ENCODE measurements around the gene FLCN.

- TF ChIP-seq CTCF (IDR thresholded peaks at IDR 0.05; ENCODE audit: poor library complexity, severe bottlenecking) (no peak), REST (IDR thresholded peaks at IDR 0.05; ENCODE audit: borderline replicate concordance) (no peak), EZH2 (IDR thresholded peaks at IDR 0.05; ENCODE audit: borderline replicate concordance, insufficient read depth, low read length, poor library complexity, severe bottlenecking) (no peak), POLR2AphosphoS5 (IDR thresholded peaks at IDR 0.05) (no peak), RAD21 (conservative IDR thresholded peaks at IDR 0.05) (no peak), EP300 (conservative IDR thresholded peaks at IDR 0.05; ENCODE audit: poor library complexity, severe bottlenecking) (no peak), SMC3 (conservative IDR thresholded peaks at IDR 0.05; ENCODE audit: poor library complexity) (no peak)
These were observed 21.4 kb downstream of the FLCN start for GRCh38 chr17:17215575-17215974.

All from neural cell (in vitro differentiated cells).